GM08714 (cell line): ENCODE measurements around the gene NANOS1.
"Not testable (repeated sequence)": the region's sequence is repeated elsewhere in the genome, so short reads cannot be mapped to it uniquely, and the experiment has no call there.

Source experiments
- H3K4me3 ChIP-seq: fragments of 200-500 bp; sonication (Bioruptor generic); 2 replicates; pipeline ENCODE4 v1.5.1; 2014; ENCODE audit warnings: mild to moderate bottlenecking, low read length, inconsistent platforms
- ZNF274 ChIP-seq: IDR thresholded peaks from 2 replicates; pipeline ENCODE4 v1.6.1; 2012; ENCODE audit warnings: mild to moderate bottlenecking, low read depth, low read length

The NANOS1 gene

GRCh38 chr10:118998183-118998582, 31.3 kb upstream of the NANOS1 start:
- TF ChIP-seq ZNF274 = no peak
- no peak overlapping the region for H3K4me3 ChIP-seq

GRCh38 chr10:119001717-119002500, 27.6 kb upstream of the NANOS1 start:
- TF ChIP-seq ZNF274 = no peak
- H3K4me3 ChIP-seq = no peak overlapping the region

- no peak overlapping the region for H3K4me3 ChIP-seq
- TF ChIP-seq ZNF274 = no peak
Observed at GRCh38 chr10:119003572-119004289, 25.8 kb upstream of the NANOS1 start.

DNA sequence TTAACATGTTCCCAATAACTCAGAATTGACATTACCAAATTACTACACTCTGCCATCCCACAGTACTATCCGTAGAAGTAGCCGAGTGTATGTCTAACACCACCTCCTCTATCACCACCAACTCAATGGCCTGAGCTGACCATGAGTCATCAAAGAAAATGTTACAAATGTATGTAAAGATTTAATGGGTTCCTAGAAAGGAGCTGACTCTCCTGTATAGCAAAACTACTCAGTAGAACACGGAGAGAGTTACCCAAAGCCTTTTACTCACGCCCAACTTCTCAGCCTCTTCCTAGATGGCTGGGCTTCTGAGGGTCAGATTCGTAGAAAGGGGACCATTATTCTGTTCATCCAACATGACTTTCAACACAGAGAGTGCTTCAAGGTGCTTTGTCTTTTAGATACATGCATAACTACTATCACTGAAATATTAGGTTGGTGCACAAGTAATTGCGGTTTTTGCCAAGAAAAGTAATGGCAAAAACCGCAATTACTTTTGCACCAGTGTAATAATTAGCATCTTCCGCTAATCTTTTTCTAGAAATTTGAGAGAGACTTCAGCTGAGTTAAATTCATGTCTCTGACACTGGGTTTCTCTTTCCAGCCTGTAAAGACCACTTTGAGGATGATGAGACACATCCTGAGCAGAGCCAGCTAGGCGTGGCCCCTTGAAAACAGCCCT, 24.0 kb upstream of the NANOS1 start:
- no peak for TF ChIP-seq ZNF274

DNA sequence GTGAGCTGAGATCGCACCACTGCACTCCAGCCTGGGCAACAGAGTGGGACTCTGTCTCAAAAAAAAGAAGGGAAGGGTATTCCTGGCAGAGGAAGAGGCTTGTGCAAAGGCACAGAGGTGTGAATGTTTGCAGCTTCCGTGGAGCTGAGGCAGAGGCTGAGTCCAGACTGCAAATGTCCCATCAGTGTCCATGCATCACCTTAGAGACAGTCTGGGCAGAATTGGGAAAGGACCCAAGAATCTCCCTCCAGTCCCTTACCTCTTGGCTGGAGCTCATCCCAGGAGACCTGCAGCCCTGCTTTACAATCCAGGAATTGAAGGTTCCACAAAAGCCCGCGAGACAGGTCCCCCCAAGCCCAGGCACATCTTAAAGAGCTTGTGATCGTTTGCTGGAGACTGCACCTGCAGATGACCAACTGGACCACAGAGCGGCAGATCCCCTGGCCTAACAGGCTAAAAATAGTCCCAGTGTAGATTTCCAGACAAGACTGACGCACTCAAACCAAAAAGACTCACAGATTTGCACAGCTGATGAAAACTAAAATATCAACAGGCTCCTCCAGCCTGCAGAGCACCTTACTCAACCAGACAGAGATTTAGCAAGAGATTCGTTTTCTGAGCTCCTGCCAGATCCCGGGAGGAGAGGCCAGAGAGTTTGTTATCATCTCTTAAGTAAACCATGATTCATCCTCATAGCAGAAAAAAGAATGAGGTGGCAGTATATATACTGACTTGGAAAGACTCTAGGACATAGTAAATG, 22.9 kb upstream of the NANOS1 start:
- no peak overlapping the region for H3K4me3 ChIP-seq

More for the DNA sequence above, 24.0 kb upstream of the NANOS1 start:
- no peak overlapping the region for H3K4me3 ChIP-seq

GRCh38 chr10:119007211-119007574, 22.3 kb upstream of the NANOS1 start:
- no peak overlapping the region for H3K4me3 ChIP-seq
- TF ChIP-seq ZNF274 = no peak

More for the DNA sequence above, 22.9 kb upstream of the NANOS1 start:
- no peak for TF ChIP-seq ZNF274

DNA sequence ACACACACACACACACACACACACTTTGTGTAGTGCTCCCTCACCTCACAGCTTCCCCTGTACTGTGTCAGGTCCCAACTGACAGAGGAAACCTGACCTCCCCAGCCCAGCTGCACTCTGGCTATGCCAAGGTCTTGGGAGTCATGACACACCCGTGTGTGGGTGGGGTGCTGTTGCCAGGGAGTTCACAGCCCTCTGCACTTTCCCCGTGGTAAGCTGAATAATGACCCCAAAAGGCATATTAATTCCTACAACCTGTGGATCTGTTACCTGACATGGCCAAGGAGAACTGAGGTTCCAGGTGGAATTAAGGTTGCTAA, 8.9 kb upstream of the NANOS1 start:
- H3K4me3 ChIP-seq = no peak overlapping the region
- no peak for TF ChIP-seq ZNF274

DNA sequence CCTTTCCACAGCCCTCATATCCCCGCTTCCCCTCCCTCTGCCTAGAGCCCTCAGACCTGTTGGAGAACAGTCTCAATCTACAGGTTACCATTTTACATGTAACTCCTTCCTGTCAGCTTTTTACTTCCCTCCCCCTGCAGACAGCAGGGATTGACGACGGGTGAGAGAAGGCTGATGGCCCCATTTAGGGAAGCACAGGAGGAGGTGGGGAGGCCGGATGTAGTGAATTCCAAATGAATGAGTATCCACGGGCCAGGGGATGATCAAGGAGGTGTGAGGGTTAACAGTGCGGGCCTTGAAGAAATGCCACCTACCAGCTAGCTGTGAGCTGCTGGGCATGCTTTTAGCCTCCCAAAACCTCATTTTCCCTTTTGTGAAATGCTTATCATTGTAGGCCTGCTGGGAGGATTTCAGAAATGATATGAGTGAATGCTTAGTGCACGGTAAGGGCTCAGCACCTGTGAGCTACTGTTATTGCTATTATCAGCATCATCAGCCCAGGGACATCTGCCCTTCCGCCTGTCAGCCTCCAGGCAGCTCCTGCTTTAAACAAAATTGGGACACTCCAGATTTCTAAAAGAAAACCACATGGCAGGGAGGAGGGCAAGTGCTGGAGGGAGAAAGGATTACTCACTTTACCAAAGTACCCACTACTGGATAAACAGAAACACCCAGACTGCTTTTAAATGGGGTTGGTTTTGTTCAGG, 6.5 kb upstream of the NANOS1 start:
- no peak overlapping the region for H3K4me3 ChIP-seq
- TF ChIP-seq ZNF274 = no peak

DNA sequence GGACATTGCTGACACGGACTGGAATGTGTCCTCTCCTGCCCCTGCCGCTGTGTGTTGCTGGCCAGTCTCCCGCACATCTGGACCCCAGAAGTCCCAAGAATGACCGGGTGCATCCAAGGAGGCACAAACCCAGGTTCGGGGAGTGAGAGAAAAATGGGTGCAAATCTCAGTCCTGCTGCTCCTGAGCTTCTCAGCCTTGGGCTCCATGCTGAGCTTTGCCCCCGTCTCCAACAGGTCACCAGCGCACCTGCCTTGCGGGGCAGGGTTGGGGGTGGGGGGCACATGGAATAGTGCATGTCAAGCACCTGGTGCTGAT, 6.0 kb upstream of the NANOS1 start:
- TF ChIP-seq ZNF274 = no peak
- H3K4me3 ChIP-seq = no peak overlapping the region

DNA sequence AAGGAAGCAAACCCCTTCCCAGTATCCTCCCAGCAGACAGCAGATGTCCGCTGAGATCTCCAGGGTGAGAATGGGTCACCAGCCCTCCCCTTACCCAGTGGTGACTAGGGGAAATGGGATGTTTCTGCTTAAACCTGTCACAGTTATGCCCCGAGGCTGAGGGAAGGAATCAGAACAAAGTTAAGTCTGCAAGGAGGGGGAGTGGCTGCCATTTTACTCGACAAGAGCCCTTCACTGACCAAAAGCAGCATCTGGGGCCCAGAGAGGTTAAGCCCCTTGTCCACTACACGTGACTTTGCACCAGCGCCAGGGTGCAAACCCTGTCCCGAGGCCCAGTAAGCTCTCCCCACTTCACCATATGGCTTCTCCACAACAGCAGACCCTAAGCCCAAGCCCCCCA, 4.6 kb upstream of the NANOS1 start:
- no peak for TF ChIP-seq ZNF274

DNA sequence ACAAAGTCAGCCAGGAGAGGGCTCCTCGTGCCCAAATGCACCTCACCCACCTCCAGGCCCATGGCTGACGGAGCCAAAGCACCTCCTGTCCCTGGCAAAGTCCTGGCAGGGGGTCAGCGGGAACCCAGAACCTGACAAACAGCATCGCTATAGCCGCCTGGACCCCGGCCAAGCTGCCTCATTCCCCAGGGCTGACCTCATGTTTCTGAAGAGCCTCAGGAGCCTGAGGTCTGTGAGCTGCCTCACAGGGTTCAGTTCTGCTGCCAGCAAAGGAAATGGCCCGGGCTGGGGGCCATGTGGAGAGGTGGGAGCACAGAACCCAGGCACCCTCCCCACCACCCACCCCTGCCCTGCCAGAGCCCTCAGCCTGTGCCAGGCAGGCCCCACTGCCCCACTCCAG, 4.2 kb upstream of the NANOS1 start:
- no peak overlapping the region for H3K4me3 ChIP-seq
- no peak for TF ChIP-seq ZNF274

More for the DNA sequence above, 4.6 kb upstream of the NANOS1 start:
- H3K4me3 ChIP-seq = no peak overlapping the region

DNA sequence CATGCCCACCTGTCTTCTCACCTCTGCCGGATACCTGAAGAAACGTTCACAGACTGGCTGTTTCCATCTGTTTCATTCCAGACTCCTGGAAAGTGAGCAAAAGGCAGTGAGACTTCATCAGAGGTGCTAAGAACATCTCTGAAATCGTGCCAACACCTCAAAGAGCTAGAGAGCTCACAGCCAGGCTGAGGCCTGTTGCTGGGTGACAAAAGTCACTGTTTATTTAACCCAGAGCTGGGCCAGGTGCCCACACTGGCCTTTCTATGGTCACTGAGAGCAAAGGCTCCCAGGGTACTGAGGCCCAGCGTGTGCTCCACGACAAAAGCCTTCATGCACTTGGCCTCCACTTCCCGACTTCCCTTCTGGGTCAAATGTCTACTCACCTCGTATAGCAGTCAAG, 3.7 kb upstream of the NANOS1 start:
- no peak for TF ChIP-seq ZNF274

DNA sequence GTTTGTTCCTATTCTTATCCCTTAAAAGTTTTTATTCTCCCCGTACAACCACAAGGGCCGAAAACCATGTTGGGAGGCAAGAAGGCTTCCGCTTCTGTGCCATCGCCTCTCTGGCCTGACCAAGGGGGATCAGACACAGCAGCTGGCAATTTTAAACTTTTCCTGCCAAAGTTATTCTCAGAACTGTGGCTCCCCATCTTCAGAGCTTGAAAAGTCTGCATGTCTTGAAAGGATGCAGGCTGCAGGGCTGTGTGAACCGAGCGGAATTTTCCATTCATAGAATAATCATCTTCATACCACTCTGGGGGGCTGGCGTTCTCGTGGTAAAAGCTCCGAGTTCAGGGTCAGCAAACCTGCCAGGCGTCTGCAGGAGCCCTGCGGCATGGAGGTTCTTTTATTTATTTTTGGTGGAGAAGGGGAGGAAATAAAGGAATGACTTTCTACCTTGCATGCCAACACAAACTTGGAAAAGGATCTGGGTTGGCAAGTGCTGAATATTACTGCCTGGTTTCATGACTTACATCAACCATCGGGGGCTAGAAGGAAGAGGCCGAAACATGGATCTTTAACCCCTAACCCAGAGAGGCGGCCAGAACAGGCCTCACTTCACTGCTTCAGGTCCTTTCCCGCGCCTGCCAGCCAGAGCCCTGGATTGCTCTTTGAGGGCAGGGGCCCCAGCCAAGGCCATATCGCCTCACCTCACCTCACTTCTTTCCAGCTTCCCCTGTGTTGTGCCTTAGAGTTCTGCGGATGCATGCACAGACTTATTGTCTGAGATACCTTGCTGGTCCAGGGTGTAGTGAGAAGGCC, 3.0 kb upstream of the NANOS1 start:
- no peak overlapping the region for H3K4me3 ChIP-seq
- no peak for TF ChIP-seq ZNF274

More for the DNA sequence above, 3.7 kb upstream of the NANOS1 start:
- no peak overlapping the region for H3K4me3 ChIP-seq

- H3K4me3 ChIP-seq = not testable (repeated sequence)
Observed at GRCh38 chr10:119028445-119028899, 1.0 kb upstream of the NANOS1 start.
